Central memory CD8-positive, alpha-beta T cell (primary cell): Measurements from ENCODE around the gene MGAT4B.
"Not testable (repeated sequence)": the region's sequence is repeated elsewhere in the genome, so short reads cannot be mapped to it uniquely, and the experiment has no call there.

Source experiments
- ATAC-seq: fragments of 150-1000 bp; cut with Tn5 transposase; replicated peaks from 2 replicates; pipeline ENCODE4 v1.10.0; 2022; ENCODE audit warnings: mild to moderate bottlenecking, moderate FRiP score, moderate number of reproducible peaks; ENCODE audit not compliant: poor library complexity, severe bottlenecking; ENCODE audit errors: extremely low read depth
- DNase-seq, 2 donors: peaks; one replicate each; pipeline ENCODE4 v3.0.0; 2021; ENCODE audit warnings: low spot score in 2 of 2
- H3K27ac Mint-ChIP-seq: one replicate; pipeline ENCODE4 v1.8.0; 2022; ENCODE audit warnings: low read depth, mild to moderate bottlenecking, moderate library complexity, mixed read lengths
- H3K27me3 Mint-ChIP-seq: one replicate; pipeline ENCODE4 v1.8.0; 2022; ENCODE audit warnings: mixed read lengths
- H3K36me3 Mint-ChIP-seq: one replicate; pipeline ENCODE4 v1.8.0; 2022; ENCODE audit warnings: mild to moderate bottlenecking, moderate library complexity, mixed read lengths; ENCODE audit not compliant: insufficient read depth
- H3K4me1 Mint-ChIP-seq: one replicate; pipeline ENCODE4 v1.8.0; 2022; ENCODE audit warnings: mixed read lengths
- H3K4me3 Mint-ChIP-seq: one replicate; pipeline ENCODE4 v1.8.0; 2022; ENCODE audit warnings: mild to moderate bottlenecking, moderate library complexity, mixed read lengths
- H3K9me3 Mint-ChIP-seq: one replicate; pipeline ENCODE4 v1.8.0; 2022; ENCODE audit warnings: mixed read lengths

MGAT4B gene

GRCh38 chr5:179793468-179794139 lies 13.1 kb downstream of the MGAT4B start, which contains the start of gene LTC4S:
LTC4S (plus strand) TSS chr5:179793986; CDS start chr5:179794081, 95 bp downstream.
- ATAC-seq: peak; percentile 81
- no peaks in the 10 kb centered on the region for H3K9me3 Mint-ChIP-seq
- H3K4me3 Mint-ChIP-seq: peak within 1 kb of the TSS; percentile 69
- H3K27me3 Mint-ChIP-seq: no peaks in the 10 kb centered on the region
- peaks cover 17% of the 10 kb centered on the region for H3K36me3 Mint-ChIP-seq
- H3K4me1 Mint-ChIP-seq: peaks cover 34% of the 10 kb centered on the region
- peak within 1 kb of the TSS; percentile 92 for H3K27ac Mint-ChIP-seq
- DNase-seq: peak; percentile 47 to 68

- H3K4me1 Mint-ChIP-seq: peaks cover 34% of the 10 kb centered on the region
- no peaks in the 10 kb centered on the region for H3K9me3 Mint-ChIP-seq
- DNase-seq (no peak), ATAC-seq (no peak)
- H3K36me3 Mint-ChIP-seq: peaks cover 17% of the 10 kb centered on the region
- peak overlapping the region; percentile 69 for H3K4me3 Mint-ChIP-seq
- H3K27ac Mint-ChIP-seq: peak overlapping the region; percentile 92
- no peaks in the 10 kb centered on the region for H3K27me3 Mint-ChIP-seq
These were observed 13.8 kb downstream of the MGAT4B start for GRCh38 chr5:179792612-179793467.

GRCh38 chr5:179791881-179792611 lies 14.6 kb downstream of the MGAT4B start:
- Mint-ChIP-seq H3K36me3 (peaks cover 13% of the 10 kb centered on the region), H3K27me3 (no peaks in the 10 kb centered on the region), H3K4me1 (peaks cover 33% of the 10 kb centered on the region), H3K27ac (peak overlapping the region; percentile 29), H3K4me3 (no peak overlapping the region), H3K9me3 (no peaks in the 10 kb centered on the region)
- DNase-seq: no peak
- ATAC-seq: no peak

GRCh38 chr5:179789278-179789677 lies 17.4 kb downstream of the MGAT4B start:
- DNase-seq, ATAC-seq, H3K4me3 Mint-ChIP-seq, H3K9me3 Mint-ChIP-seq, H3K36me3 Mint-ChIP-seq, H3K27me3 Mint-ChIP-seq, H3K27ac Mint-ChIP-seq: not testable (repeated sequence)
- peaks cover 19% of the 10 kb centered on the region for H3K4me1 Mint-ChIP-seq

GRCh38 chr5:179788193-179788854 lies 18.3 kb downstream of the MGAT4B start:
- Mint-ChIP-seq H3K4me3 (no peak overlapping the region), H3K36me3 (peaks cover 2% of the 10 kb centered on the region), H3K4me1 (peaks cover 10% of the 10 kb centered on the region), H3K27ac (no peak overlapping the region), H3K27me3 (no peaks in the 10 kb centered on the region), H3K9me3 (no peaks in the 10 kb centered on the region)
- ATAC-seq (no peak), DNase-seq (no peak)

- no peak overlapping the region for H3K4me3 Mint-ChIP-seq
- ATAC-seq: no peak
These were observed 19.8 kb downstream of the MGAT4B start for GRCh38 chr5:179786861-179787260.

GRCh38 chr5:179783128-179783527 lies 23.5 kb downstream of the MGAT4B start:
- Mint-ChIP-seq H3K9me3 (no peaks in the 10 kb centered on the region), H3K27ac (no peak overlapping the region), H3K4me3 (no peak overlapping the region), H3K4me1 (no peaks in the 10 kb centered on the region), H3K27me3 (no peaks in the 10 kb centered on the region), H3K36me3 (peaks cover 6% of the 10 kb centered on the region)
- no peak for DNase-seq
- ATAC-seq: no peak

More at GRCh38 chr5:179786861-179787260, 19.8 kb downstream of the MGAT4B start:
- H3K27me3 Mint-ChIP-seq: no peaks in the 10 kb centered on the region
- peaks cover 2% of the 10 kb centered on the region for H3K36me3 Mint-ChIP-seq
- no peaks in the 10 kb centered on the region for H3K9me3 Mint-ChIP-seq
- no peaks in the 10 kb centered on the region for H3K4me1 Mint-ChIP-seq
- no peak overlapping the region for H3K27ac Mint-ChIP-seq
- no peak for DNase-seq

- H3K4me1 Mint-ChIP-seq: no peaks in the 10 kb centered on the region
- no peak for DNase-seq
- H3K27ac Mint-ChIP-seq: no peak overlapping the region
- H3K9me3 Mint-ChIP-seq: no peaks in the 10 kb centered on the region
- no peaks in the 10 kb centered on the region for H3K27me3 Mint-ChIP-seq
- H3K4me3 Mint-ChIP-seq: no peak overlapping the region
- H3K36me3 Mint-ChIP-seq: peaks cover 12% of the 10 kb centered on the region
- no peak for ATAC-seq
These were observed 24.8 kb downstream of the MGAT4B start for GRCh38 chr5:179781846-179782245.

- H3K4me1 Mint-ChIP-seq: no peaks in the 10 kb centered on the region
- H3K27ac Mint-ChIP-seq: no peak overlapping the region
These were observed 26.3 kb downstream of the MGAT4B start for GRCh38 chr5:179780362-179780761.

GRCh38 chr5:179779826-179780225 lies 26.8 kb downstream of the MGAT4B start:
- Mint-ChIP-seq H3K36me3 (peaks cover 16% of the 10 kb centered on the region), H3K4me1 (no peaks in the 10 kb centered on the region), H3K9me3 (no peaks in the 10 kb centered on the region), H3K27ac (no peak overlapping the region), H3K27me3 (no peaks in the 10 kb centered on the region), H3K4me3 (no peak overlapping the region)
- ATAC-seq: no peak
- no peak for DNase-seq

More at GRCh38 chr5:179780362-179780761, 26.3 kb downstream of the MGAT4B start:
- peaks cover 15% of the 10 kb centered on the region for H3K36me3 Mint-ChIP-seq
- no peaks in the 10 kb centered on the region for H3K27me3 Mint-ChIP-seq
- no peaks in the 10 kb centered on the region for H3K9me3 Mint-ChIP-seq
- no peak overlapping the region for H3K4me3 Mint-ChIP-seq
- DNase-seq (no peak), ATAC-seq (no peak)

GRCh38 chr5:179778591-179778990 lies 28.1 kb downstream of the MGAT4B start:
- Mint-ChIP-seq H3K36me3 (peaks cover 18% of the 10 kb centered on the region), H3K4me1 (no peaks in the 10 kb centered on the region), H3K27ac (no peak overlapping the region), H3K4me3 (no peak overlapping the region), H3K27me3 (no peaks in the 10 kb centered on the region), H3K9me3 (no peaks in the 10 kb centered on the region)
- no peak for DNase-seq
- no peak for ATAC-seq

GRCh38 chr5:179777909-179778308 lies 28.8 kb downstream of the MGAT4B start:
- no peaks in the 10 kb centered on the region for H3K9me3 Mint-ChIP-seq
- H3K27ac Mint-ChIP-seq: peak overlapping the region; percentile 83
- no peaks in the 10 kb centered on the region for H3K27me3 Mint-ChIP-seq
- H3K4me1 Mint-ChIP-seq: no peaks in the 10 kb centered on the region
- ATAC-seq: no peak
- H3K36me3 Mint-ChIP-seq: peaks cover 24% of the 10 kb centered on the region
- DNase-seq: no peak
- no peak overlapping the region for H3K4me3 Mint-ChIP-seq
